Fibroblast of lung (primary cell): Measurements from ENCODE around the gene KCNQ2. TPM values are rescaled to one million over a fixed set of nuclear protein-coding genes. Genes with fewer than 3 reads are reported as not detected.

Source experiments
- DNase-seq, 2 donors: peaks; one replicate each; pipeline versions ENCODE4 v3.0.0 to v3.0.0-alpha.2; 2010; ENCODE audit warnings: low read depth in 2 of 2
- H2AFZ ChIP-seq: 2 replicates; pipeline ENCODE4 v1.5.1; 2012; ENCODE audit warnings: low read length, control low read depth, inconsistent platforms
- H3K27ac ChIP-seq: 2 replicates; pipeline ENCODE4 v1.5.1; 2011; ENCODE audit warnings: low read length, control low read depth; ENCODE audit not compliant: insufficient read depth
- H3K27me3 ChIP-seq: 2 replicates; pipeline ENCODE4 v1.5.1; 2011; ENCODE audit warnings: mild to moderate bottlenecking, low read length; ENCODE audit not compliant: control insufficient read depth, insufficient read depth
- H3K36me3 ChIP-seq: 2 replicates; pipeline ENCODE4 v1.5.1; 2011; ENCODE audit warnings: low read length; ENCODE audit not compliant: control insufficient read depth, insufficient read depth
- H3K4me1 ChIP-seq: 2 replicates; pipeline ENCODE4 v1.5.1; 2011; ENCODE audit warnings: low read length; ENCODE audit not compliant: control insufficient read depth, insufficient read depth; ENCODE audit errors: extremely low read depth
- H3K4me2 ChIP-seq: 2 replicates; pipeline ENCODE4 v1.5.1; 2011; ENCODE audit warnings: low read length, control low read depth; ENCODE audit not compliant: insufficient read depth; ENCODE audit errors: extremely low read depth
- H3K4me3 ChIP-seq, 4 experiments: fragments of 200-600 bp in 1 of 4; sonication (generic) in 1 of 4; replicated peaks in 1 of 4; 2 replicates each; pipeline ENCODE4 v1.5.1; 2011 to 2016; ENCODE audit warnings: low read length in 4 of 4, low read depth in 3 of 4, mild to moderate bottlenecking in 3 of 4, control low read depth in 2 of 4, inconsistent platforms in 1 of 4, mixed read lengths in 1 of 4; ENCODE audit not compliant: insufficient read depth in 1 of 4; ENCODE audit errors: control extremely low read depth in 1 of 4
- H3K79me2 ChIP-seq: 2 replicates; pipeline ENCODE4 v1.5.1; 2012; ENCODE audit warnings: mild to moderate bottlenecking, low read length, inconsistent platforms; ENCODE audit not compliant: control insufficient read depth, insufficient read depth
- H3K9ac ChIP-seq: 2 replicates; pipeline ENCODE4 v1.5.1; 2011; ENCODE audit warnings: mild to moderate bottlenecking, low read length, control low read depth; ENCODE audit not compliant: insufficient read depth
- H3K9me3 ChIP-seq: 2 replicates; pipeline ENCODE4 v1.5.1; 2012; ENCODE audit warnings: low read depth, low read length; ENCODE audit not compliant: control insufficient read depth, insufficient read depth
- H4K20me1 ChIP-seq: 2 replicates; pipeline ENCODE4 v1.5.1; 2011; ENCODE audit warnings: low read length; ENCODE audit not compliant: control insufficient read depth, insufficient read depth; ENCODE audit errors: extremely low read depth
- EZH2 ChIP-seq: IDR thresholded peaks from 2 replicates; pipeline ENCODE4 v1.5.1; 2012; ENCODE audit warnings: low read length, control low read depth, mild to moderate bottlenecking; ENCODE audit errors: missing control alignments
- polyA plus RNA-seq, 2 donors: library from polyadenylated mRNA; depleted of rRNA in 1 of 2; stranded (reverse) in 1 of 2; unstranded in 1 of 2; fragments of >200 nt; gene quantifications; 2 replicates each; pipeline ENCODE4 v1.2.1, GENCODE V29; 2011 to 2012; ENCODE audit warnings: missing spikeins in 1 of 2
- total RNA-seq: library from RNA; depleted of rRNA; stranded (reverse); fragments of >200 nt; gene quantifications from 2 replicates; pipeline ENCODE4 v1.2.1, GENCODE V29; 2014
- TF ChIP-seq, protein P1 (sequence below), 2 donors: IDR thresholded peaks in 1 of 2; conservative IDR thresholded peaks in 1 of 2; 1 replicate in 1 of 2; 2 replicates in 1 of 2; pipeline ENCODE4 v1.5.1; 2011 to 2012; ENCODE audit warnings: low read length in 2 of 2, control low read depth in 1 of 2, inconsistent platforms in 1 of 2, low read depth in 1 of 2, mild to moderate bottlenecking in 1 of 2

KCNQ2 gene
- total and polyA plus RNA-seq, 2 donors (not counting 1 experiment from before 2014, with no cell fraction given) = not detected

- no peak for DNase-seq
- H3K27ac ChIP-seq = no peak overlapping the region
- H3K36me3 ChIP-seq = no peaks in the 10 kb centered on the region
- no peaks in the 10 kb centered on the region for H3K27me3 ChIP-seq
- no peaks in the 10 kb centered on the region for H3K79me2 ChIP-seq
- no peak overlapping the region for H3K4me3 ChIP-seq
- no peaks in the 10 kb centered on the region for H3K4me1 ChIP-seq
- no peak overlapping the region for H3K9ac ChIP-seq
- TF ChIP-seq, protein P1, sequence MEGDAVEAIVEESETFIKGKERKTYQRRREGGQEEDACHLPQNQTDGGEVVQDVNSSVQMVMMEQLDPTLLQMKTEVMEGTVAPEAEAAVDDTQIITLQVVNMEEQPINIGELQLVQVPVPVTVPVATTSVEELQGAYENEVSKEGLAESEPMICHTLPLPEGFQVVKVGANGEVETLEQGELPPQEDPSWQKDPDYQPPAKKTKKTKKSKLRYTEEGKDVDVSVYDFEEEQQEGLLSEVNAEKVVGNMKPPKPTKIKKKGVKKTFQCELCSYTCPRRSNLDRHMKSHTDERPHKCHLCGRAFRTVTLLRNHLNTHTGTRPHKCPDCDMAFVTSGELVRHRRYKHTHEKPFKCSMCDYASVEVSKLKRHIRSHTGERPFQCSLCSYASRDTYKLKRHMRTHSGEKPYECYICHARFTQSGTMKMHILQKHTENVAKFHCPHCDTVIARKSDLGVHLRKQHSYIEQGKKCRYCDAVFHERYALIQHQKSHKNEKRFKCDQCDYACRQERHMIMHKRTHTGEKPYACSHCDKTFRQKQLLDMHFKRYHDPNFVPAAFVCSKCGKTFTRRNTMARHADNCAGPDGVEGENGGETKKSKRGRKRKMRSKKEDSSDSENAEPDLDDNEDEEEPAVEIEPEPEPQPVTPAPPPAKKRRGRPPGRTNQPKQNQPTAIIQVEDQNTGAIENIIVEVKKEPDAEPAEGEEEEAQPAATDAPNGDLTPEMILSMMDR (conservative IDR thresholded peaks at IDR 0.05 in 1 of 2, IDR thresholded peaks at IDR 0.05 in 1 of 2; ENCODE audit: low read depth in 1 of 2, low read length in 2 of 2) = no peak
- TF ChIP-seq EZH2 = no peak
- H3K9me3 ChIP-seq = peaks cover 4% of the 10 kb centered on the region
- H3K4me2 ChIP-seq = no peak overlapping the region
- no peak overlapping the region for H2AFZ ChIP-seq
- no peaks in the 10 kb centered on the region for H4K20me1 ChIP-seq
These were observed 85.1 kb downstream of the KCNQ2 start for GRCh38 chr20:63387393-63387792.

DNA sequence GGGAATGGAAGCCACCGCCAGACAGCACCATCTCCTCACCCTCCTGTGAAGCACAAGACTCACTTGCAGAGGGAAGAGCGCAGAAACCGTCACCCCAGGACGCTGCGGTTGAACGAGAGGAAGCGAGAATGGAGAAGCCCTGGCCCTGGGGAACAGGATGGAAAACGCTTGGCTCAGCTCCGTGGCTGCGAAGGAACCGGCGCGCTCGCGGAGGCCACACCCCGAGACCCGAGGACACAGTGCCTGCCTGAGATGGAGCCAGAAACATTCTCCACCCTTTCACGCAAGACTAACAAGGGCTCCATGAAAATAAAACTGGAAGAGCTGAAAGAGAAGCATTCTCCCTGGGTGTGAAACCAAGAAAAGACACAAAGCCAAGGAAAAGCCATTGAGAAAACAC is 86.0 kb downstream of the KCNQ2 start:
- Histone ChIP-seq H3K36me3 (no peaks in the 10 kb centered on the region), H3K4me2 (no peak overlapping the region), H3K9ac (no peak overlapping the region), H3K4me1 (no peaks in the 10 kb centered on the region), H3K4me3 (no peak overlapping the region), H4K20me1 (no peaks in the 10 kb centered on the region), H3K79me2 (no peaks in the 10 kb centered on the region), H3K9me3 (peaks cover 4% of the 10 kb centered on the region), H3K27ac (no peak overlapping the region), H3K27me3 (no peaks in the 10 kb centered on the region), H2AFZ (no peak overlapping the region)
- TF ChIP-seq, protein P1 (conservative IDR thresholded peaks at IDR 0.05 in 1 of 2, IDR thresholded peaks at IDR 0.05 in 1 of 2; ENCODE audit: low read depth in 1 of 2, low read length in 2 of 2) = no peak
- DNase-seq = no peak

DNA sequence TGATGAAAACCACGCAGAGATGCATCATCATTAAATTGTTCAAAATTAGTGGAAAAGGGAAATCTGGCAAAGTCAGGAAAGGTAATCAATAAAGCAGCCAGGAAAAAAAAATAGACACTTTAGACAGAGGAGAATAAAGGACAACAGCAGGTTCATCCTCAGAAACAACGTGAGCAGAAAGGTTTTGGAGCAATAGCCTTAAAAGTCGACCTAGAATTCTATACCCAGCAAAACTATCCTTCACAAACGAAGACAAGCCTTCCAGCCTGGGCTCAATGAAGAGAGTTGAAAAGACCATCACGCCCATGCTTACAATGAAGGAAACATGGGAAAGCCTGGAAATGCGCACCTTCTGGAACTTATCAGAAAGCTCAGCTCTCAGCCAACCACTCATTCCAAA is 86.6 kb downstream of the KCNQ2 start:
- no peak overlapping the region for H3K9ac ChIP-seq
- no peaks in the 10 kb centered on the region for H3K27me3 ChIP-seq
- H4K20me1 ChIP-seq = no peaks in the 10 kb centered on the region
- H3K27ac ChIP-seq = no peak overlapping the region
- no peak for DNase-seq
- no peak for TF ChIP-seq EZH2
- TF ChIP-seq, protein P1 (conservative IDR thresholded peaks at IDR 0.05 in 1 of 2, IDR thresholded peaks at IDR 0.05 in 1 of 2; ENCODE audit: low read depth in 1 of 2, low read length in 2 of 2) = no peak
- H3K79me2 ChIP-seq = no peaks in the 10 kb centered on the region
- peaks cover 4% of the 10 kb centered on the region for H3K9me3 ChIP-seq
- no peak overlapping the region for H3K4me3 ChIP-seq
- H3K4me2 ChIP-seq = no peak overlapping the region
- no peaks in the 10 kb centered on the region for H3K4me1 ChIP-seq
- no peak overlapping the region for H2AFZ ChIP-seq
- no peaks in the 10 kb centered on the region for H3K36me3 ChIP-seq
